Natural killer cell (primary cell): ENCODE data around the gene CCDC91. TPM values are rescaled to one million over a fixed set of nuclear protein-coding genes. Genes with fewer than 3 reads are reported as not detected.

Experiments
- ATAC-seq, 3 donors: fragments of 150-1000 bp in 2 of 3; fragments of 200-7000 bp in 1 of 3; cut with Tn5 transposase; 1 replicate in 1 of 3; 2 replicates in 2 of 3; pipeline ENCODE4 v1.10.0; 2021; ENCODE audit warnings: mild to moderate bottlenecking in 2 of 3, moderate library complexity in 2 of 3
- DNase-seq, 2 donors: peaks; one replicate each; pipeline versions ENCODE4 v3.0.0 to v3.0.0-alpha.2; 2013 to 2021; ENCODE audit warnings: mixed read lengths in 1 of 2
- H3K27ac ChIP-seq: one replicate; pipeline ENCODE4 v1.5.1; 2013; ENCODE audit warnings: mild to moderate bottlenecking, low read length
- H3K27me3 ChIP-seq: one replicate; pipeline ENCODE4 v1.6.1; 2013; ENCODE audit warnings: low read length; ENCODE audit not compliant: control insufficient read depth, insufficient read depth
- H3K36me3 ChIP-seq: one replicate; pipeline ENCODE4 v1.6.1; 2013; ENCODE audit warnings: low read length; ENCODE audit not compliant: control insufficient read depth, insufficient read depth
- H3K4me1 ChIP-seq: one replicate; pipeline ENCODE4 v1.6.1; 2013; ENCODE audit warnings: low read length; ENCODE audit not compliant: control insufficient read depth, insufficient read depth
- H3K4me3 ChIP-seq: one replicate; pipeline ENCODE4 v1.5.1; 2013; ENCODE audit warnings: low read length
- H3K9me3 ChIP-seq: one replicate; pipeline ENCODE4 v1.6.1; 2013; ENCODE audit warnings: low read length; ENCODE audit not compliant: control insufficient read depth, insufficient read depth
- H3K27ac Mint-ChIP-seq, 2 donors: one replicate each; pipeline ENCODE4 v1.8.0; 2022; ENCODE audit warnings: mild to moderate bottlenecking in 2 of 2, mixed read lengths in 2 of 2, moderate library complexity in 1 of 2
- H3K27me3 Mint-ChIP-seq, 2 donors: one replicate each; pipeline ENCODE4 v1.8.0; 2022; ENCODE audit warnings: low read depth in 2 of 2, mixed read lengths in 2 of 2
- H3K36me3 Mint-ChIP-seq: one replicate; pipeline ENCODE4 v1.8.0; 2022; ENCODE audit warnings: mixed read lengths
- H3K4me1 Mint-ChIP-seq, 2 donors: one replicate each; pipeline ENCODE4 v1.8.0; 2022; ENCODE audit warnings: mixed read lengths in 2 of 2
- H3K4me3 Mint-ChIP-seq: one replicate; pipeline ENCODE4 v1.8.0; 2022; ENCODE audit warnings: mild to moderate bottlenecking, moderate library complexity, mixed read lengths
- H3K9me3 Mint-ChIP-seq, 2 donors: one replicate each; pipeline ENCODE4 v1.8.0; 2022; ENCODE audit warnings: mixed read lengths in 2 of 2
- WGBS: methylation state at CpG from one replicate; pipeline ENCODE4 v1.1.7; 2013; ENCODE audit warnings: missing lambda C conversion rate; ENCODE audit not compliant: insufficient coverage; 5-methylcytosine and 5-hydroxymethylcytosine counted together
- intact Hi-C: fragments of 100-400 bp; cut with micrococcal nuclease; formaldehyde crosslinking; loops from one replicate; pipeline ENCODE4 v1.14.2; 2022
- total RNA-seq, 4 donors: library from RNA; stranded (reverse); fragments of 120-200 nt in 1 of 4; gene quantifications; one replicate each; pipeline versions ENCODE4 v1.2.3 to v1.2.4, GENCODE V29; 2013 to 2022
- TF ChIP-seq, protein P1 (sequence below): fragments of 200-600 bp; IDR thresholded peaks from one replicate; pipeline ENCODE4 v1.8.0; 2022; ENCODE audit warnings: antibody characterized with exemption

The CCDC91 gene
- total RNA-seq, 3 donors from 2014 or later (not counting 1 experiment from before 2014, with no cell fraction given), result 48.8 to 65.8 (median 60.2) TPM

DNA sequence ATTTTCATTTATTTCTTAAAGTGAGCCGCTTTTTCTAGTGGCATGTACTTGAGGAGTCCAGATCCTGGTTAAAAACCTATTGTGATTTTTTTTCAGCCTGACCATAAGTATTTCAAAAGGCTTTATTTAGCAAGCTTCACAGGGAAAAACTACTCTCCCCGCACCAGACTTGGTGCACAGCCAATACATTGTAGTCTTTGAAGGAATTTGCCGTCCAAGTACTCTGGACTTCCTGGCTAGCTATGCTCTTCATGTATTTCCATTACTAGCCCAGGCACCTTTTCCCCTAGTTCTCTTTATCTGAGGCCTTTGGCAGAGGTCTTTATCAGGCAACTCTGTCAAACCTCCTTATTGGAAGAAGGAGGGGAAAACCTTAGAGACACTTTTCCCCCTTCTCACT lies 234.7 kb downstream of the CCDC91 start:
- no peak for ATAC-seq

DNA sequence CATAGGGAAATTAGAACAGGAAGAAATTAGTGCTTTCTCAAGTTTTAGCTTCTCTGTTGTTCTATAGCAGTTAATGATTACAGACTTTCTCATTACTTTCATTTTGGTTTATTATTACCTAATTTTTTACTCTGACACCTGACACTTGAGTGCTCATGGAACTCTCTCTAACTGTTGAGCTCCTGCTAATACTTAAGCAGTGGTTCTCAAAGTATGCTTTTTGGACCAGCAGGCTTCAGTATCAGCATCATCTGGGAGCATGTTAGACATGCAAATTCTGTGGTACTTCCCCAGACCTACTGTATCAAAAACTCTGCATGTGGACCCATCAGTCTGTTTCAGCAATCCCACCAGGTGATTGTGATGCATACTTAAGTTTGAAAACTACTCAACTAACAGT lies 235.3 kb downstream of the CCDC91 start:
- intact Hi-C loops, result no loop called here
- Mint-ChIP-seq H3K27ac (no peak overlapping the region), H3K36me3 (no peaks in the 10 kb centered on the region), H3K9me3 (peaks cover 0 to 3% of the 10 kb centered on the region in 2 donors), H3K4me1 (peaks cover 4 to 14% of the 10 kb centered on the region in 2 donors), H3K27me3 (no peaks in the 10 kb centered on the region), H3K4me3 (no peak overlapping the region)
- Histone ChIP-seq H3K36me3 (no peaks in the 10 kb centered on the region), H3K27ac (no peak overlapping the region), H3K9me3 (no peaks in the 10 kb centered on the region), H3K27me3 (no peaks in the 10 kb centered on the region), H3K4me1 (no peaks in the 10 kb centered on the region), H3K4me3 (no peak overlapping the region)
- no peak for DNase-seq
- no peak for ATAC-seq
- TF ChIP-seq, protein P1, sequence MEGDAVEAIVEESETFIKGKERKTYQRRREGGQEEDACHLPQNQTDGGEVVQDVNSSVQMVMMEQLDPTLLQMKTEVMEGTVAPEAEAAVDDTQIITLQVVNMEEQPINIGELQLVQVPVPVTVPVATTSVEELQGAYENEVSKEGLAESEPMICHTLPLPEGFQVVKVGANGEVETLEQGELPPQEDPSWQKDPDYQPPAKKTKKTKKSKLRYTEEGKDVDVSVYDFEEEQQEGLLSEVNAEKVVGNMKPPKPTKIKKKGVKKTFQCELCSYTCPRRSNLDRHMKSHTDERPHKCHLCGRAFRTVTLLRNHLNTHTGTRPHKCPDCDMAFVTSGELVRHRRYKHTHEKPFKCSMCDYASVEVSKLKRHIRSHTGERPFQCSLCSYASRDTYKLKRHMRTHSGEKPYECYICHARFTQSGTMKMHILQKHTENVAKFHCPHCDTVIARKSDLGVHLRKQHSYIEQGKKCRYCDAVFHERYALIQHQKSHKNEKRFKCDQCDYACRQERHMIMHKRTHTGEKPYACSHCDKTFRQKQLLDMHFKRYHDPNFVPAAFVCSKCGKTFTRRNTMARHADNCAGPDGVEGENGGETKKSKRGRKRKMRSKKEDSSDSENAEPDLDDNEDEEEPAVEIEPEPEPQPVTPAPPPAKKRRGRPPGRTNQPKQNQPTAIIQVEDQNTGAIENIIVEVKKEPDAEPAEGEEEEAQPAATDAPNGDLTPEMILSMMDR, result no peak

More for the DNA sequence above, 234.7 kb downstream of the CCDC91 start:
- 100% methylated on average over 3 of the region's 3 CpGs for WGBS
- H3K36me3 ChIP-seq, result no peaks in the 10 kb centered on the region
- no peak overlapping the region for H3K4me3 Mint-ChIP-seq
- no peaks in the 10 kb centered on the region for H3K27me3 Mint-ChIP-seq
- no peaks in the 10 kb centered on the region for H3K4me1 ChIP-seq
- TF ChIP-seq, protein P1, result no peak
- DNase-seq, result no peak
- intact Hi-C loops, result no loop called here
- no peak overlapping the region for H3K4me3 ChIP-seq
- H3K27ac Mint-ChIP-seq, result no peak overlapping the region
- H3K9me3 ChIP-seq, result no peaks in the 10 kb centered on the region
- peaks cover 0 to 3% of the 10 kb centered on the region in 2 donors for H3K9me3 Mint-ChIP-seq
- H3K27ac ChIP-seq, result no peak overlapping the region
- no peaks in the 10 kb centered on the region for H3K36me3 Mint-ChIP-seq
- H3K27me3 ChIP-seq, result no peaks in the 10 kb centered on the region
- H3K4me1 Mint-ChIP-seq, result peaks cover 4 to 14% of the 10 kb centered on the region in 2 donors

DNA sequence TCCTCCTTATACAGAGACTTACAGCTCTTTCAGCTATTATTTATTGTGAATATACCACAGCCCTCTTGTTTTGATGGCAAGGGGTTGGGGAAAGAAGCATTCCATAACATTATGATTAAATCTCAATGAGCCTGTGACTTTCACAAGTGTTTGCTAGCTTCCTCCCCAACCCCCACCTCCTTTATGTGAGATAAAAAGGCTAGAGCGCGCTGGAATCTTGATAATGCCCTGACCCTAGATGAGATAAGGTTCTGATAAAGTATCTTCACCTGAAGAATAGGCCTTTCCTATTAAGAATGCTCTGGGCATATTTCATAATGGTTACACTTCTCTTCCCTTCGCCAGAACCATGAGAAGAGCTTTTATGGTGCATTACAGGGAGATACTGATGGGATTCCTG lies 236.8 kb downstream of the CCDC91 start:
- H3K4me1 Mint-ChIP-seq, result peaks cover 5 to 14% of the 10 kb centered on the region in 2 donors
- H3K4me3 Mint-ChIP-seq, result no peak overlapping the region
- no peaks in the 10 kb centered on the region for H3K36me3 ChIP-seq
- H3K27me3 Mint-ChIP-seq, result no peaks in the 10 kb centered on the region
- intact Hi-C loops, result no loop called here
- no peak overlapping the region for H3K27ac ChIP-seq
- H3K4me1 ChIP-seq, result no peaks in the 10 kb centered on the region
- ATAC-seq (no peak), DNase-seq (no peak)
- WGBS, result 100% methylated on average over 2 of the region's 3 CpGs
- H3K9me3 Mint-ChIP-seq, result no peaks in the 10 kb centered on the region
- no peaks in the 10 kb centered on the region for H3K27me3 ChIP-seq
- TF ChIP-seq, protein P1, result no peak
- no peak overlapping the region for H3K27ac Mint-ChIP-seq
- H3K9me3 ChIP-seq, result no peaks in the 10 kb centered on the region
- no peaks in the 10 kb centered on the region for H3K36me3 Mint-ChIP-seq
- no peak overlapping the region for H3K4me3 ChIP-seq

DNA sequence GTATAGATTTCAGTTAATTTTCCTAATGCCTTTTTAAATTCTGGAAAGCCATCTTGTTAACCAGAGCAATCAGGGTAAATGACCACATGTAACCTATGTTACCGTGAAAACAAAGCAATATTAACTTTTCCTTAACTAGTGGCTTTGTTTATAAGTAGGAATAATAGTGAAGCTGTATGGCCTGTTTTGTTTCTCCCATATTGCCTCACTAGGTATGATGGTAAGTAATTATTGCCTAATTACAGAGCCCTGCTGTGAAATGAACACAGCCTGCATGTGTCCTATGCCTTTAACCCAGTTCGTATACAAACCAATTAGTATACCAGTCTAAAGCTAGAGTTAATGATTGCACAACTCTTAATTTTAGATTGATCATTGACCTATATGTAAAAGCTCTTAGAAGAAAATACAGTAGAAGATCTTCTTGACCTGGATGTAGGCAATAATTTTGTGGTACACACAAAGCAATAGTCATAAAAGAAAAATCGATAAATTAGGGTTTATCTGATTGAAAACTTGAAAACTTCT lies 249.9 kb downstream of the CCDC91 start:
- H3K4me3 ChIP-seq, result no peak overlapping the region
- 82% methylated on average over 2 of the region's 3 CpGs for WGBS
- DNase-seq (no peak), ATAC-seq (no peak)
- H3K4me1 ChIP-seq, result no peaks in the 10 kb centered on the region
- no peak overlapping the region for H3K4me3 Mint-ChIP-seq
- H3K27ac ChIP-seq, result no peak overlapping the region
- H3K9me3 ChIP-seq, result no peaks in the 10 kb centered on the region
- H3K36me3 ChIP-seq, result no peaks in the 10 kb centered on the region
- H3K4me1 Mint-ChIP-seq, result peaks cover 0 to 2% of the 10 kb centered on the region in 2 donors
- H3K9me3 Mint-ChIP-seq, result no peaks in the 10 kb centered on the region
- no peaks in the 10 kb centered on the region for H3K27me3 ChIP-seq
- intact Hi-C loops, result no loop called here
- TF ChIP-seq, protein P1, result no peak
- peaks cover 2% of the 10 kb centered on the region for H3K36me3 Mint-ChIP-seq
- H3K27me3 Mint-ChIP-seq, result no peaks in the 10 kb centered on the region
- H3K27ac Mint-ChIP-seq, result no peak overlapping the region
